Tibial artery (tissue), 4 donors: ENCODE results near the gene LTBP3.
"Not testable (repeated sequence)": the region's sequence is repeated elsewhere in the genome, so short reads cannot be mapped to it uniquely, and the experiment has no call there.

Source experiments
- DNase-seq, 2 donors: peaks; one replicate each; pipeline ENCODE4 v3.0.0-alpha.2; 2019
- H3K27ac ChIP-seq, 2 donors: fragments of 200-600 bp; sonication (generic) in 1 of 2; 1 replicate in 1 of 2; 2 replicates in 1 of 2; pipeline ENCODE4 v1.5.1; 2018 to 2019; ENCODE audit warnings: mild to moderate bottlenecking in 1 of 2
- H3K27me3 ChIP-seq, 2 donors: fragments of 200-600 bp; sonication (generic) in 1 of 2; one replicate each; pipeline versions ENCODE4 v1.5.1 to v1.6.0; 2016 to 2019
- H3K36me3 ChIP-seq, 3 donors: fragments of 200-600 bp; sonication (generic) in 2 of 3; one replicate each; pipeline ENCODE4 v1.5.1; 2016 to 2019; ENCODE audit warnings: mild to moderate bottlenecking in 2 of 3
- H3K4me1 ChIP-seq, 4 donors: fragments of 200-600 bp; sonication (generic) in 2 of 4; 1 replicate in 3 of 4; 2 replicates in 1 of 4; pipeline ENCODE4 v1.5.1; 2016 to 2019
- H3K4me3 ChIP-seq, 2 donors: fragments of 200-600 bp; sonication (generic) in 1 of 2; 1 replicate in 1 of 2; 2 replicates in 1 of 2; pipeline ENCODE4 v1.5.1; 2018 to 2019; ENCODE audit warnings: mild to moderate bottlenecking in 2 of 2
- H3K9me3 ChIP-seq, 3 donors: fragments of 200-600 bp; sonication (generic) in 1 of 3; one replicate each; pipeline ENCODE4 v1.5.1; 2016 to 2019
- CTCF ChIP-seq, 2 experiments: fragments of 200-600 bp in 1 of 2; fragments of 450-650 bp in 1 of 2; IDR thresholded peaks; one replicate each; pipeline ENCODE4 v1.5.1; 2017 to 2019; ENCODE audit warnings: antibody characterized with exemption in 2 of 2, mild to moderate bottlenecking in 1 of 2, moderate library complexity in 1 of 2
- intact Hi-C: fragments of 100-400 bp; cut with DNase I; formaldehyde crosslinking; loops from one replicate; pipeline ENCODE4 v1.15.0; 2023; ENCODE audit warnings: low total_unique reads

LTBP3 gene

GRCh38 chr11:65516135-65516968, 41.8 kb downstream of the LTBP3 start:
- H3K4me1 ChIP-seq: no peaks in the 10 kb centered on the region
- no peak overlapping the region for H3K27ac ChIP-seq
- no peak for TF ChIP-seq CTCF (IDR thresholded peaks at IDR 0.05)
- H3K9me3 ChIP-seq: no peaks in the 10 kb centered on the region
- no peaks in the 10 kb centered on the region for H3K36me3 ChIP-seq
- no peaks in the 10 kb centered on the region for H3K27me3 ChIP-seq
- H3K4me3 ChIP-seq: no peak overlapping the region
- DNase-seq: peak in 1 of 2 donors; percentile 47
- intact Hi-C loops: no loop called here

- H3K9me3 ChIP-seq, H3K27ac ChIP-seq, H3K4me3 ChIP-seq, intact Hi-C loops, H3K27me3 ChIP-seq, DNase-seq, H3K36me3 ChIP-seq: not testable (repeated sequence)
- H3K4me1 ChIP-seq: peaks cover 0 to 17% (median 4%) of the 10 kb centered on the region in 4 donors
These were observed 45.8 kb downstream of the LTBP3 start for GRCh38 chr11:65512311-65512710.

GRCh38 chr11:65506772-65507505, 51.2 kb downstream of the LTBP3 start:
- Histone ChIP-seq H3K27me3 (no peaks in the 10 kb centered on the region), H3K36me3 (peaks cover 47 to 49% (median 48%) of the 10 kb centered on the region in 3 donors), H3K9me3 (no peaks in the 10 kb centered on the region), H3K27ac (peak overlapping the region; percentile 99), H3K4me1 (peaks cover 0 to 47% (median 14%) of the 10 kb centered on the region in 4 donors), H3K4me3 (peak overlapping the region; percentile 74 to 86)
- peak; percentile 64 to 78 for DNase-seq
- intact Hi-C loops: loop anchor here (5.0 kb wide), 1 partner anchor 35 kb away; no protein-coding TSS in a partner anchor
- TF ChIP-seq CTCF (IDR thresholded peaks at IDR 0.05): peak in 1 of 2 experiments; percentile 5

GRCh38 chr11:65506290-65506771, 51.8 kb downstream of the LTBP3 start:
- H3K4me3 ChIP-seq: peak overlapping the region; percentile 74 to 86
- H3K36me3 ChIP-seq: peaks cover 54 to 55% (median 54%) of the 10 kb centered on the region in 3 donors
- no peak for TF ChIP-seq CTCF (IDR thresholded peaks at IDR 0.05)
- peak overlapping the region; percentile 99 for H3K27ac ChIP-seq
- no peaks in the 10 kb centered on the region for H3K9me3 ChIP-seq
- DNase-seq: no peak
- H3K27me3 ChIP-seq: no peaks in the 10 kb centered on the region
- peaks cover 0 to 47% (median 14%) of the 10 kb centered on the region in 4 donors for H3K4me1 ChIP-seq
- intact Hi-C loops: loop anchor here (5.0 kb wide), 1 partner anchor 34 kb away; no protein-coding TSS in a partner anchor

GRCh38 chr11:65505466-65506289, 52.5 kb downstream of the LTBP3 start:
- DNase-seq: peak in 1 of 2 donors; percentile 39
- Histone ChIP-seq H3K4me1 (peaks cover 0 to 47% (median 14%) of the 10 kb centered on the region in 4 donors), H3K27me3 (no peaks in the 10 kb centered on the region), H3K9me3 (no peaks in the 10 kb centered on the region), H3K36me3 (peaks cover 60 to 61% (median 61%) of the 10 kb centered on the region in 3 donors), H3K27ac (peak overlapping the region; percentile 99), H3K4me3 (peak overlapping the region; percentile 74 to 86)
- no peak for TF ChIP-seq CTCF (IDR thresholded peaks at IDR 0.05)
- intact Hi-C loops: loop anchor here (5.0 kb wide), 1 partner anchor 33 kb away; no protein-coding TSS in a partner anchor
